B cell (primary cell): ENCODE measurements around the gene PSMD11. TPM values are rescaled to one million over a fixed set of nuclear protein-coding genes. Genes with fewer than 3 reads are reported as not detected.

ENCODE experiments used
- ATAC-seq: fragments of 200-7000 bp; cut with Tn5 transposase; one replicate; pipeline ENCODE4 v1.10.0; 2021; ENCODE audit warnings: low read depth, mild to moderate bottlenecking, moderate number of reproducible peaks, moderate library complexity
- CTCF ChIA-PET: fragments of 350-600 bp; sonication (Branson Sonifier 250); formaldehyde crosslinking; loops from one replicate; lab custom pipeline; 2021; ENCODE audit warnings: antibody characterized with exemption, inconsistent platforms; lab: Charles Lee
- POLR2A ChIA-PET: fragments of 350-600 bp; sonication (Branson Sonifier 250); formaldehyde crosslinking; loops from one replicate; lab custom pipeline; 2021; ENCODE audit warnings: antibody characterized with exemption; lab: Charles Lee
- DNase-seq: peaks from one replicate; pipeline ENCODE4 v3.0.0; 2013
- H2AFZ ChIP-seq: 2 replicates; pipeline ENCODE4 v1.6.1; 2012; ENCODE audit warnings: mild to moderate bottlenecking, low read depth, low read length; ENCODE audit not compliant: insufficient read depth, poor library complexity, severe bottlenecking
- H3K27ac ChIP-seq, 2 donors: 1 replicate in 1 of 2; 2 replicates in 1 of 2; pipeline ENCODE4 v1.5.1; 2012 to 2013; ENCODE audit warnings: low read length in 2 of 2, mild to moderate bottlenecking in 2 of 2, moderate library complexity in 1 of 2
- H3K27me3 ChIP-seq, 4 experiments: fragments of 200-600 bp in 1 of 4; sonication (generic) in 1 of 4; replicated peaks in 1 of 4; 1 replicate in 2 of 4; 2 replicates in 2 of 4; pipeline versions ENCODE4 v1.6.1 to v1.7.0; 2013 to 2016; ENCODE audit warnings: low read length in 3 of 4, mild to moderate bottlenecking in 2 of 4, mixed read lengths in 1 of 4, moderate library complexity in 1 of 4; ENCODE audit not compliant: insufficient read depth in 4 of 4, control insufficient read depth in 3 of 4; ENCODE audit errors: control extremely low read depth in 1 of 4
- H3K36me3 ChIP-seq, 2 experiments: replicated peaks in 1 of 2; 1 replicate in 1 of 2; 2 replicates in 1 of 2; pipeline versions ENCODE4 v1.6.1 to v1.7.1; 2013; ENCODE audit warnings: low read length in 1 of 2; ENCODE audit not compliant: insufficient read depth in 2 of 2, control insufficient read depth in 1 of 2; ENCODE audit errors: control extremely low read depth in 1 of 2, extremely low read depth in 1 of 2
- H3K4me1 ChIP-seq, 2 donors: fragments of 200-600 bp in 1 of 2; sonication (generic) in 1 of 2; 1 replicate in 1 of 2; 2 replicates in 1 of 2; pipeline versions ENCODE4 v1.5.1 to v1.6.1; 2013 to 2017; ENCODE audit warnings: low read length in 2 of 2; ENCODE audit not compliant: control insufficient read depth in 2 of 2, insufficient read depth in 2 of 2
- H3K4me2 ChIP-seq: replicated peaks from 2 replicates; pipeline ENCODE3; 2012; ENCODE audit warnings: mild to moderate bottlenecking, low read depth, low read length; ENCODE audit not compliant: poor library complexity, severe bottlenecking
- H3K4me3 ChIP-seq, 5 experiments: fragments of 200-600 bp in 1 of 5; sonication (generic) in 1 of 5; 1 replicate in 3 of 5; 2 replicates in 2 of 5; pipeline versions ENCODE4 v1.5.1 to v1.7.0; 2011 to 2016; ENCODE audit warnings: low read length in 4 of 5, mild to moderate bottlenecking in 4 of 5, low read depth in 2 of 5, control low read depth in 1 of 5, moderate library complexity in 1 of 5; ENCODE audit not compliant: insufficient read depth in 1 of 5; ENCODE audit errors: control extremely low read depth in 1 of 5, extremely low read depth in 1 of 5
- H3K79me2 ChIP-seq: fragments of 200-600 bp; sonication (generic); one replicate; pipeline ENCODE4 v1.6.0; 2016; ENCODE audit warnings: low read length; ENCODE audit not compliant: control insufficient read depth, insufficient read depth
- H3K9ac ChIP-seq: fragments of 200-600 bp; sonication (generic); 2 replicates; pipeline ENCODE4 v1.6.1; 2017; ENCODE audit warnings: mild to moderate bottlenecking, low read length, moderate library complexity
- H3K9me3 ChIP-seq, 3 donors: one replicate each; pipeline versions ENCODE4 v1.6.1 to v1.7.1; 2013; ENCODE audit warnings: low read length in 2 of 3; ENCODE audit not compliant: control insufficient read depth in 2 of 3, insufficient read depth in 1 of 3; ENCODE audit errors: control extremely low read depth in 1 of 3
- H4K20me1 ChIP-seq: 2 replicates; pipeline ENCODE4 v1.6.0; 2012; ENCODE audit warnings: mild to moderate bottlenecking, low read length; ENCODE audit not compliant: insufficient read depth, control insufficient read depth, poor library complexity, severe bottlenecking
- H3K27ac Mint-ChIP-seq: one replicate; pipeline ENCODE4 v1.8.0; 2021; ENCODE audit warnings: mixed read lengths
- H3K27me3 Mint-ChIP-seq: one replicate; pipeline ENCODE4 v1.8.0; 2021; ENCODE audit warnings: mixed read lengths
- H3K4me1 Mint-ChIP-seq: one replicate; pipeline ENCODE4 v1.8.0; 2021; ENCODE audit warnings: mixed read lengths
- H3K4me3 Mint-ChIP-seq: one replicate; pipeline ENCODE4 v1.8.0; 2021; ENCODE audit warnings: mixed read lengths
- H3K9me3 Mint-ChIP-seq: one replicate; pipeline ENCODE4 v1.8.0; 2022; ENCODE audit warnings: mixed read lengths; ENCODE audit not compliant: insufficient read depth
- CTCF ChIP-seq: fragments of 200-600 bp; IDR thresholded peaks from one replicate; pipeline ENCODE4 v1.8.0; 2022; ENCODE audit warnings: antibody characterized with exemption, mild to moderate bottlenecking
- EZH2 ChIP-seq: IDR thresholded peaks from 2 replicates; pipeline ENCODE4 v1.6.1; 2012; ENCODE audit warnings: borderline replicate concordance, low read depth, mild to moderate bottlenecking, moderate library complexity, low read length; ENCODE audit not compliant: insufficient read depth, poor library complexity, severe bottlenecking
- WGBS: methylation state at CpG from one replicate; pipeline ENCODE4 v1.1.5; 2013; ENCODE audit warnings: missing lambda C conversion rate; ENCODE audit not compliant: insufficient coverage; 5-methylcytosine and 5-hydroxymethylcytosine counted together
- intact Hi-C: fragments of 100-400 bp; cut with micrococcal nuclease; formaldehyde crosslinking; loops from one replicate; pipeline ENCODE4 v1.10.0; 2022
- polyA plus RNA-seq: library from polyadenylated mRNA; depleted of rRNA; stranded (reverse); fragments of >200 nt; gene quantifications from 2 replicates; pipeline ENCODE4 v1.2.3, GENCODE V29; 2012
- total RNA-seq, 2 donors: library from RNA; stranded (reverse); fragments of 120-200 nt in 1 of 2; gene quantifications; 1 replicate in 1 of 2; 2 replicates in 1 of 2; pipeline versions ENCODE4 v1.2.3 to v1.2.4, GENCODE V29; 2013 to 2022

PSMD11 gene
- total and polyA plus RNA-seq, 2 donors (not counting 1 experiment from before 2014, with no cell fraction given), result 23.8 to 73.4 TPM

- H3K4me1 Mint-ChIP-seq, result peaks cover 37% of the 10 kb centered on the region
Measured at GRCh38 chr17:32498391-32498790, 54.1 kb downstream of the PSMD11 start.

GRCh38 chr17:32502013-32502412 lies 57.7 kb downstream of the PSMD11 start:
- peaks cover 46% of the 10 kb centered on the region for H3K4me1 Mint-ChIP-seq
- WGBS, result 100% methylated on average over 2 of the region's 3 CpGs

More at GRCh38 chr17:32498391-32498790, 54.1 kb downstream of the PSMD11 start:
- no peak for TF ChIP-seq CTCF
- TF ChIP-seq EZH2, result no peak
- Histone ChIP-seq H3K36me3 (no peaks in the 10 kb centered on the region), H3K27ac (no peak overlapping the region), H3K9ac (no peak overlapping the region), H3K4me3 (no peak overlapping the region), H3K27me3 (no peaks in the 10 kb centered on the region), H4K20me1 (no peaks in the 10 kb centered on the region), H2AFZ (no peak overlapping the region), H3K4me1 (peaks cover 42 to 47% of the 10 kb centered on the region in 2 donors), H3K9me3 (peaks cover 0 to 5% (median 0%) of the 10 kb centered on the region in 3 donors), H3K79me2 (peaks cover 23% of the 10 kb centered on the region), H3K4me2 (no peak overlapping the region)
- Mint-ChIP-seq H3K9me3 (no peaks in the 10 kb centered on the region), H3K27ac (no peak overlapping the region), H3K4me3 (no peak overlapping the region), H3K27me3 (no peaks in the 10 kb centered on the region)
- ChIA-PET POLR2A (no interaction called here), CTCF (interaction anchor here (1.6 kb wide), 1 partner anchor 14 kb away, joined by 4 read pairs; no protein-coding TSS in a partner anchor)
- intact Hi-C loops, result no loop called here
- WGBS, result 95% methylated on average over 6 of the region's 9 CpGs
- ATAC-seq (no peak), DNase-seq (no peak)

More at GRCh38 chr17:32502013-32502412, 57.7 kb downstream of the PSMD11 start:
- TF ChIP-seq CTCF, result no peak
- no peak for TF ChIP-seq EZH2
- intact Hi-C loops, result no loop called here
- Mint-ChIP-seq H3K27me3 (no peaks in the 10 kb centered on the region), H3K9me3 (no peaks in the 10 kb centered on the region), H3K4me3 (no peak overlapping the region), H3K27ac (peak overlapping the region; percentile 63)
- ChIA-PET CTCF (interaction anchor here (1.4 kb wide), 1 partner anchor 40 kb away, joined by 3 read pairs; no protein-coding TSS in a partner anchor), POLR2A (no interaction called here)
- Histone ChIP-seq H3K4me2 (no peak overlapping the region), H3K36me3 (no peaks in the 10 kb centered on the region), H3K9me3 (no peaks in the 10 kb centered on the region), H3K27ac (peak overlapping the region in 1 of 2 donors; percentile 95), H3K79me2 (peaks cover 16% of the 10 kb centered on the region), H3K4me1 (peaks cover 41 to 47% of the 10 kb centered on the region in 2 donors), H3K9ac (no peak overlapping the region), H4K20me1 (no peaks in the 10 kb centered on the region), H2AFZ (no peak overlapping the region), H3K4me3 (no peak overlapping the region), H3K27me3 (no peaks in the 10 kb centered on the region)
- DNase-seq (no peak), ATAC-seq (no peak)
